Bladder microvascular endothelial cell (primary cell): ENCODE results near the gene SLC5A8. TPM values are rescaled to one million over a fixed set of nuclear protein-coding genes. Genes with fewer than 3 reads are reported as not detected.

Experiments
- total RNA-seq: library from RNA; depleted of rRNA; stranded (reverse); fragments of >200 nt; gene quantifications from 2 replicates; pipeline ENCODE4 v1.2.3, GENCODE V29; 2014

SLC5A8 gene
- total RNA-seq = not detected in 2 replicates

GRCh38 chr12:101209319-101210302 is at the start of gene SLC5A8:
TSS of gene SLC5A8 (minus strand) at chr12:101210238. CDS start at chr12:101209848, 390 bp downstream.

Other genes starting within 250 kb of the SLC5A8 start
- gene UTP20, start 69.9 kb upstream of the SLC5A8 start, total RNA-seq = 8.4 and 25.9 TPM in 2 replicates
- gene ARL1, start 197.5 kb upstream of the SLC5A8 start, total RNA-seq = 31.1 and 128 TPM in 2 replicates